GM18519 (cell line): ENCODE data around the gene SATB2.

ENCODE experiments used
- ATAC-seq: cut with Tn5 transposase; IDR thresholded peaks from one replicate; pipeline ENCODE4 v1.9.1; 2021; ENCODE audit warnings: mild to moderate bottlenecking, moderate library complexity; ENCODE audit not compliant: unreplicated experiment, low FRiP score

The SATB2 gene

GRCh38 chr2:199336546-199336945 is 121.2 kb downstream of the SATB2 start:
- ATAC-seq = no peak

GRCh38 chr2:199335502-199335901 is 122.2 kb downstream of the SATB2 start:
- no peak for ATAC-seq

GRCh38 chr2:199329466-199329865 is 128.3 kb downstream of the SATB2 start:
- no peak for ATAC-seq

- no peak for ATAC-seq
Measured at GRCh38 chr2:199329031-199329430, 128.7 kb downstream of the SATB2 start.

- ATAC-seq = no peak
Measured at GRCh38 chr2:199325881-199326280, 131.9 kb downstream of the SATB2 start.

- ATAC-seq = no peak
Measured at GRCh38 chr2:199322151-199322550, 135.6 kb downstream of the SATB2 start.

- no peak for ATAC-seq
Measured at GRCh38 chr2:199317646-199318045, 140.1 kb downstream of the SATB2 start.

- ATAC-seq = no peak
Measured at GRCh38 chr2:199316851-199317250, 140.9 kb downstream of the SATB2 start.

GRCh38 chr2:199315299-199316179 is 142.2 kb downstream of the SATB2 start:
- ATAC-seq = no peak

- ATAC-seq = no peak
Measured at GRCh38 chr2:199312931-199313330, 144.8 kb downstream of the SATB2 start.

GRCh38 chr2:199310771-199311585 is 146.8 kb downstream of the SATB2 start:
- ATAC-seq = no peak

GRCh38 chr2:199309973-199310372 is 147.8 kb downstream of the SATB2 start:
- no peak for ATAC-seq

- ATAC-seq = no peak
Measured at GRCh38 chr2:199309411-199309810, 148.3 kb downstream of the SATB2 start.

GRCh38 chr2:199308567-199308966 is 149.2 kb downstream of the SATB2 start:
- no peak for ATAC-seq

GRCh38 chr2:199307461-199307860 is 150.3 kb downstream of the SATB2 start:
- no peak for ATAC-seq

GRCh38 chr2:199306116-199306515 is 151.6 kb downstream of the SATB2 start:
- no peak for ATAC-seq

GRCh38 chr2:199303728-199304177 is 154.0 kb downstream of the SATB2 start:
- ATAC-seq = no peak

GRCh38 chr2:199302851-199303250 is 154.9 kb downstream of the SATB2 start:
- ATAC-seq = no peak

- ATAC-seq = no peak
Measured at GRCh38 chr2:199288424-199288823, 169.3 kb downstream of the SATB2 start.

- no peak for ATAC-seq
Measured at GRCh38 chr2:199282309-199282708, 175.4 kb downstream of the SATB2 start.

- ATAC-seq = no peak
Measured at GRCh38 chr2:199279146-199279545, 178.6 kb downstream of the SATB2 start.
